Peyer's patch (tissue), 4 donors: ENCODE measurements around the gene FAM131A.

ENCODE experiments used
- CTCF ChIP-seq, 6 experiments: fragments of 450-650 bp in 4 of 6; fragments of 200-600 bp in 2 of 6; sonication (generic) in 1 of 6; IDR thresholded peaks; one replicate each; pipeline ENCODE4 v1.5.1; 2017 to 2019; ENCODE audit warnings: antibody characterized with exemption in 6 of 6, mild to moderate bottlenecking in 3 of 6, moderate library complexity in 1 of 6
- POLR2A ChIP-seq, 2 donors: fragments of 450-650 bp; IDR thresholded peaks; one replicate each; pipeline ENCODE4 v1.5.1; 2017; ENCODE audit warnings: antibody characterized with exemption in 2 of 2, mild to moderate bottlenecking in 2 of 2, moderate library complexity in 2 of 2

DNA sequence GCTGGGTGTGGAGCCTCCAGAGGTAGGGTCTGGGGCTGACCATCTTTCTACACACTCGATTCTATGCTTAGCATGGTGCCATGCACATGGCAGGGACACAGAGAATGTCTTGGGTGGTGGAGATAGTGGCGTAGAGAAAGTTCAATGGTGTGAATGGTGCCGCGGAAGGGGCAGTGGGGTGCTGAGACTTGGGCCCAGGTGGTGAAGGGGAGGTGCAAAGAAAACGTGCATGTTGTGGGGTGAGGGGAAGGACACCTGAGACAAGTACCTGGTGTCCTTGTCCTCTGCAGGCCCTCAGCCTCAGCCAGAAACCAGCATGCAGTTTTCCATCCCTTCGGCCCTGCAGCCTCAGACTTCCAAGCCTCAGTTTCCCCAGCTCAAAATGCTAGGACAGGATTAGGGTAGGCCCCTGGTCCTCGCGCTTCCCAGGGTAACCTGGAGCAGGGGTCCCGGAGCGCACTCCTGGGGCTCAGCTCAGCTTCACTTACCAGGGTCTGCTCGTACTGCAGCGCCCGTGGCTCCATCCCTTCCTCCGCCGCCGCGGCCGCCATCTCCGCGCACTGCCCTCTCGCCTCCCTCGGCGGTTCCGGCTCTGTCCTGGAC is 23.6 kb downstream of the FAM131A start:
- TF ChIP-seq CTCF (IDR thresholded peaks at IDR 0.05) (no peak), POLR2A (IDR thresholded peaks at IDR 0.05) (no peak)
